ENCODE data around the gene CDK4.

CDK4 gene

GRCh38 chr12:57712701-57713100, 39.4 kb downstream of the CDK4 start:
- TF ChIP-seq REST (IDR thresholded peaks at IDR 0.05; ENCODE audit: insufficient replicate concordance, low read depth) (no peak), POLR2AphosphoS5 (IDR thresholded peaks at IDR 0.05; ENCODE audit: low read depth) (no peak), GABPA (IDR thresholded peaks at IDR 0.05; ENCODE audit: low read depth) (no peak), SPI1 (IDR thresholded peaks at IDR 0.05; ENCODE audit: borderline replicate concordance, low read depth) (no peak), CTCF (IDR thresholded peaks at IDR 0.05; ENCODE audit: insufficient read depth, low read length) (no peak)
- DNase-seq (ENCODE audit: low read depth in 1 of 2, low spot score in 1 of 2) = no peak
- Histone ChIP-seq H3K4me3 (replicated peaks; ENCODE audit: insufficient read depth, low read length) (no peak overlapping the region), H3K27me3 (ENCODE audit: insufficient read depth, poor library complexity, severe bottlenecking) (no peaks in the 10 kb centered on the region), H3K27ac (replicated peaks) (no peak overlapping the region)

- Histone ChIP-seq H3K4me3 (replicated peaks; ENCODE audit: insufficient read depth, low read length) (no peak overlapping the region), H3K27me3 (ENCODE audit: insufficient read depth, poor library complexity, severe bottlenecking) (no peaks in the 10 kb centered on the region), H3K27ac (replicated peaks) (no peak overlapping the region)
- no peak for DNase-seq (ENCODE audit: low read depth in 1 of 2, low spot score in 1 of 2)
- TF ChIP-seq CTCF (IDR thresholded peaks at IDR 0.05; ENCODE audit: insufficient read depth, low read length) (no peak), SPI1 (IDR thresholded peaks at IDR 0.05; ENCODE audit: borderline replicate concordance, low read depth) (no peak), GABPA (IDR thresholded peaks at IDR 0.05; ENCODE audit: low read depth) (no peak), POLR2AphosphoS5 (IDR thresholded peaks at IDR 0.05; ENCODE audit: low read depth) (no peak), REST (IDR thresholded peaks at IDR 0.05; ENCODE audit: insufficient replicate concordance, low read depth) (no peak)
Measured at GRCh38 chr12:57708296-57708695, 43.8 kb downstream of the CDK4 start.

- Histone ChIP-seq H3K4me3 (replicated peaks; ENCODE audit: insufficient read depth, low read length) (no peak overlapping the region), H3K27me3 (ENCODE audit: insufficient read depth, poor library complexity, severe bottlenecking) (no peaks in the 10 kb centered on the region), H3K27ac (replicated peaks) (no peak overlapping the region)
- no peak for TF ChIP-seq SPI1 (IDR thresholded peaks at IDR 0.05; ENCODE audit: borderline replicate concordance, low read depth)
- no peak for TF ChIP-seq POLR2AphosphoS5 (IDR thresholded peaks at IDR 0.05; ENCODE audit: low read depth)
- no peak for TF ChIP-seq REST (IDR thresholded peaks at IDR 0.05; ENCODE audit: insufficient replicate concordance, low read depth)
- no peak for TF ChIP-seq GABPA (IDR thresholded peaks at IDR 0.05; ENCODE audit: low read depth)
- no peak for TF ChIP-seq CTCF (IDR thresholded peaks at IDR 0.05; ENCODE audit: insufficient read depth, low read length)
- no peak for DNase-seq (ENCODE audit: low read depth in 1 of 2, low spot score in 1 of 2)
Measured at GRCh38 chr12:57707250-57707649, 44.9 kb downstream of the CDK4 start.

Measured in HL-60 (cell line).